Right lobe of liver (tissue), 4 donors: ENCODE data around the gene DSCAML1.

ENCODE experiments used
- CTCF ChIP-seq, 4 donors: fragments of 200-600 bp in 3 of 4; fragments of 450-650 bp in 1 of 4; IDR thresholded peaks; one replicate each; pipeline versions ENCODE4 v1.5.1 to v1.8.0; 2016 to 2022; ENCODE audit warnings: antibody characterized with exemption in 4 of 4, mild to moderate bottlenecking in 2 of 4
- POLR2A ChIP-seq: fragments of 450-650 bp; IDR thresholded peaks from one replicate; pipeline ENCODE4 v1.6.1; 2017; ENCODE audit warnings: antibody characterized with exemption, mild to moderate bottlenecking
- donor health status: DM: no; HTN: no; CAD: no.
- donor health status: DM: no; HTN: no; CAD: no.
- donor health status: DM: no; HTN: yes; CAD: no.

- TF ChIP-seq POLR2A (no peak), CTCF (IDR thresholded peaks at IDR 0.05) (no peak)
Observed at GRCh38 chr11:117815262-117815803, 18.3 kb upstream of the DSCAML1 start.
